NCI-H748 treated with DMSO at 0.1 percent for 48 hours (cell line): ENCODE results near the gene OPCML.

Experiments
- DNase-seq: peaks from one replicate; lab custom pipeline; 2025; lab: John Stamatoyannopoulos, UW

OPCML gene

GRCh38 chr11:133072858-133073582 lies 459.3 kb downstream of the OPCML start:
- DNase-seq: no peak

GRCh38 chr11:133072378-133072777 lies 459.9 kb downstream of the OPCML start:
- no peak for DNase-seq

GRCh38 chr11:133070791-133071190 lies 461.5 kb downstream of the OPCML start:
- no peak for DNase-seq

- DNase-seq: no peak
These were observed 462.1 kb downstream of the OPCML start for GRCh38 chr11:133070021-133070713.

DNA sequence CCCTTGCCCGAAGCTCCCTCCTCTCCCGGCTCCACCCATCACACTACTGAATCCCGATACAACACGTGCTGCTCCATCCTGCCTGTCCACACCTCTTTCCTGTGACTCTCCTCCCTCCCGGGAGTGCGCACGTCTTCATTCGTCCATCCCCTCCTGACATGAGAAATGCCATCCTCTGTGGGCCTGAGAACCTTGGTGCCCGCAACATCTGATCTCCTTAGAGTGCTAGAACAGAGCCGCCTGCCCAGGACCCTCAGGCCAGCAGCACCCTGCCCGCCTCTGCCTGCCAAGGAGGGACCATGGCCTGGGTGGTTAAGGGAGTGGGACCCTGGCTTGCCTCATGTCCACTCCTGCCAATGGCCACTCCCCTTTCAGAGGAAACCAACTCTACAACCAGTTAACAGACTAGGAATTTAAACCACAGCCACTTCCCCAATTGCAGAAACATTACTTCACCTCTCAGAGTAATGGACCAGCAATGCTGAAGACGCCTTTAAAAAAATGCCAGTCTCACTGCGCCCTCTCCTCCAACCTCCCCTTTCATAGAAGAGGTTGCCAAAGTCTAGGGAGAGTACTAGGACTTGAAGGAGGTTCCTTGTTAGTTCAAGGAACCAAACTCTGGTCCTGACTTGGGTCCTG lies 466.3 kb downstream of the OPCML start:
- DNase-seq: no peak

DNA sequence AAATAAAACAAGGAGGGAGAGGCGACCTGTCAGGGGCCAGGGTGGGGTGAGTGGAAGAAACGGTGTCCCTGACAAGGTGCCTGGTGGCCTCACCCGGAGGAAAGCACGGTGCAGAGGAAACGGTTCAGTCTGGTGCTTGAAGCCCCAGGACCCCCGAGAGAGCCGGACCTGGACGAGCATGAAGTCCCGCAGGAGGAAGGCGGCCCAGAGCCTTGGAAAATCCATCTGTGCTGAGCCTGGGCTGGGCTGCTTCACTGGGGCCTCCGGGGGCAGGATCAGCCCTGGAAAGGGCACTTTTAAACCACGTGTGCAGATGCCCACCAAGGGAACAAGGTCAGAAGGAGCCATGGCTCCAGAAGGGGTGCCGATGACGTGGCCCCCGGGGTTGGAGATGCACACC lies 467.3 kb downstream of the OPCML start:
- no peak for DNase-seq

- peak; percentile 49 for DNase-seq
These were observed 468.0 kb downstream of the OPCML start for GRCh38 chr11:133064152-133064877.

GRCh38 chr11:133058501-133058900 lies 473.8 kb downstream of the OPCML start:
- DNase-seq: no peak

DNA sequence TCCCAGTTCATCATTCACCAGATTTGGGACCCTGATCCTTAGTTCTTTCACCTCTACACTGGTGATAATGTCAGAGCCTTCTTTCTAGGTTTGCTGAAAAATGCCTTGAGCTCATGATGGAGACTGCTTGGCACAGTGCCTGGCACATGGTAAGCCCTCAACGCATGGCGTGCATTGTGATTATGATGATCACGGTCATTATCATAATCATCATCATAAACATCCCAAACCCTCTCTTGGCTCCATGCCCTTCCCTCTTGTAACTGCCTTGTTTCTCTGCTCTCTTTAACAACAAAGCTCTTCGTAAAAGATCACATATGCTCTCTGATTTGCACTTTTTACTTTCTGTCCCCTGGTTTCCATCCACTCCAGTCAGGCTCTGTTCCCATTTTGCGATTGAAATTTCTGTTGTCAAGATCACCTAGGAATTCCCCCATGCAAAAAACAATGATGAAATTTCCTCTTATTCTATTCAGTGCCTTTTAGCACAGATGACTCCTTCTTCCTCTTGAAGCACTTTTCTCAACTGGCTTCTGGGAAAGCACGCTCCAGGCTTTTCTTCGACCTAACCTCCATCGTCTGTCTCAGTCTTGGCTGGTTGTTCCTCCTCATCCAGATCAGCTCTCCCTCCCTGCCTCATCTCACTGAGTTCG lies 479.1 kb downstream of the OPCML start:
- DNase-seq: no peak

DNA sequence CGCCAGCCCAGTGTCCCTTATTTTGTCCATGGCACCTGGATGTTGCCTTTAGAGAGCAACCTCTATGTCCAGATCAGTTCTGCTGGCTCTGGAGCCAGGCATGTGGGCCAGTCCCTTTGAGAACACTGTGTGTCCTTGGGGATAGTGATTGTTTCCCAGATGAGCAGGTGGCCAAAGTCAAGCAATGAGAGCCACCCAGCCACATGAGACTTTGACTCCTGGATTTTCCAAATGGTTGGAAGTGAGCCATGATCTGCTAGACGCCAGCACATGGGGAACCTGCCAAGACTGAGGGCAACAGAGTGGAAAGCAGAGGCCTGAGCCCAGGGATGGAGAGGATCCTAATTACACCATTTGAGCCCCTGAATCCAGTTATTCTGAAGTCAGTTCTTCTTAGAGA lies 479.8 kb downstream of the OPCML start:
- no peak for DNase-seq

- DNase-seq: no peak
These were observed 482.9 kb downstream of the OPCML start for GRCh38 chr11:133049244-133050019.

GRCh38 chr11:133048270-133048669 lies 484.0 kb downstream of the OPCML start:
- no peak for DNase-seq

GRCh38 chr11:133047771-133048115 lies 484.6 kb downstream of the OPCML start:
- DNase-seq: no peak

DNA sequence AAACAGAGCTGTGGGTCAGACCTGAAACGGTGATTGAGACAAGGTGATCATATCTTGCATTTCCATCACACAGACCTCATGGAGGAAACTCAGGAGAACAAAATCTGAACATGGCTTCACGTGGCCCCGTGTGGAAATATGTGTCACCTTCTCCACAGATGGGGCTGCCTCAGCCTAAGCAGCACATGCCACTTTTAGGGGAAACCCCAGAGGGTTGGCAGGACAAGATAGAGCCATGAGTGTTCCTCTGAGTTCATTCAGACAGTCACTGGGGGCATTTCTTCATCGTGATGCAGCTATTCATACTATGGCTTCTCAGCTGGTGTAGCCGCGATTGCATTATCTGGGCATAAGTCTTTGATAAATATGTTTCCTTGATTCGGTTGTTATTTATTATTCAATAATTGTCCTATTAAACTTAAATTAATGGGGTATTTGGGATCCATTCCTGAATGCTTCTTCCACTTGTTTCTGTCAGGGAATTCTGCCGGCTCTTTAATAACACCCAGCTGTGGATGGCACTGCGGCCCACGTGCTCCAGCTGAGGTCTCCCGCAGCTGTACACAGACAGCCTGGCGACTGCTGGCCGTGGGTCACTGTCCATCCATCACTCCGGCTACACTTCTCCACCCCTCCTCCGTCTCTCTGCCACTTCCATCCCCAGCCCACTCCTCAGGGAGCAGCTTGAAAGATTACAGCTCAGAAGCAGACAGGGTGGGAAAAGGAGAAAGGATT lies 485.1 kb downstream of the OPCML start:
- no peak for DNase-seq

GRCh38 chr11:133046252-133046651 lies 486.0 kb downstream of the OPCML start:
- DNase-seq: no peak

DNA sequence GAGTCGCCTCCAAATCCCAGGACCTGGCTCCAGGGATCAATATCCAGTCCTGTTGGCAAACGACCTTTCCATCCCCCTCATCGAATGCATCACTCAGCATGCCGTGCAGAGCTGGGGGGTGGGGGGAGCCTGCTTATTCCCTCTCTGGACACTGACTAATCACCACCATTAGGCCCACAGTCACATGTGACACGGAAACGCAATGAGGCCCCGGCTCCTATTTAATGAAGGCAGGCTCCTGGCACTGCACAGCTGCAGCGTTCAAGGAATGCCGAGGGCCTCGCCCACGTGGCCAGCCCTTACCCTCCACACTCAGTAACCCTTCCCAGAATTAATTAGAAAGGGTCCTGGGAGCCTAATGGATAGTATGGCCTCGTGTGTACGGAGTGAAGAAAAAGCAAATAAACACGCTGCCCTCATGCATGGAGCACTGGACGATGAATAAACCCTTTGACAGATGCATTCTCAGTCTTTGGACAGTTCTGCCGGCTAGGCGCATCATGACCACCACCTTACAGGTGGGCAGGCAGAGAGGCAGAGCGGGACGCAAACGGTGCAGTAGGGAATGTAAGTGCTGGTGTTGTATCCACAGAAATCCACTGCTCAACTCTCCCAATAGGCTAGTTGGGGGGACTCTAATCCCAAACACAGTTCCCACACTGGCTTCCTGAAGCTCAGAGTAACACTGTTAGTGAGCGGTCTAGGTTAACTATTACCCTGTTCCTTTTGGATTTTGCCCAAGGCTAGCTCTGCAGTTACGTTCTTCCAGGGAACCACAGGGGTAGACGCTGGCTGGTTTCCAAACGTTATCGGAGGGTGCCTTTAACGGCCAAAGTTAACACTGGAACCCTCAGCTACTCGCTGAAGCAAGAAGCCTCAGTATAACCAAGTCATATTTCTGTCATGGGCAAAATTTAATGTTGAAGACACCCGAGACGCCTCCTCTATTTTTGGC lies 490.1 kb downstream of the OPCML start:
- DNase-seq: no peak

- DNase-seq: no peak
These were observed 491.1 kb downstream of the OPCML start for GRCh38 chr11:133041181-133041580.

DNA sequence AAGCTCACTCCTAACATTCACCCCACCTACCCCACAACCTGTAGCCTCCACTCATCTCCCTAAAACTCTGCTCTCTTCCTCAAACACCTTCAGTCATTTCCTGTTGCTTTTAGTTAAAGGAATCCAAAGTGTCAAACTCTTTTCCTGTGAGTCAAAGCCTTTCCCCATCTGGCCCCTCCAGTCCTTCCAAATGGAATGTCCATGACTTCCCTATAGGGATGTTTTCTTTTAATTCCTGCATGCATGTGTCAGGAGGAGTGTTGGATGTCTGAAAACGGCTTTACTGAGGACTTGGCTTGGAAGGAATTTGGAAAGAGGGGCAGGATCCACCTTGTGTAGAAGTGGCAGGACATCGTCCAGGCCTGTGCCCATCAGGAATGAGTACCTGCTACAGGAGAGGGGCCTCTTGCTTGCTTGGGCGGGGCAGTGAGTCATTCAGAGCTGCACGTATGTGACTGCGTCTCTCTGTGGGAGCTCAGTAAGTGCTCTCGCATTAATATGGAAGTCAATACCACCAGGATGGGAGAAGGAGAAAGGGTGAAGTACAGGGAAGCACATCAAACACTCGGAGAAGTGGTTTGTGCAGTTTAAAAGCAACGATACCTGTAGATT lies 491.9 kb downstream of the OPCML start:
- peak; percentile 26 for DNase-seq

GRCh38 chr11:133038850-133039249 lies 493.5 kb downstream of the OPCML start:
- DNase-seq: no peak
